AG04449 (cell line): ENCODE results near the gene ERH.

ENCODE experiments used
- CTCF ChIA-PET: fragments of 350-600 bp; formaldehyde crosslinking; extraction: SDS; loops from one replicate; lab custom pipeline; 2021; ENCODE audit warnings: antibody characterized with exemption; lab: Yijun Ruan, JAX
- POLR2A ChIA-PET: fragments of 400-600, 350-600 bp; formaldehyde crosslinking; extraction: SDS; loops from one replicate; lab custom pipeline; 2020; ENCODE audit warnings: antibody characterized with exemption, inconsistent platforms; lab: Yijun Ruan, JAX
- DNase-seq: peaks from one replicate; pipeline ENCODE4 v3.0.0-alpha.2; 2010; ENCODE audit warnings: low read depth, low spot score
- H3K4me3 ChIP-seq: 2 replicates; pipeline ENCODE4 v1.5.1; 2011; ENCODE audit warnings: low read depth, mild to moderate bottlenecking, control low read depth, low read length
- TF ChIP-seq, protein P1 (sequence below): IDR thresholded peaks from one replicate; pipeline ENCODE4 v1.5.1; 2011; ENCODE audit warnings: mild to moderate bottlenecking, moderate library complexity, low read length, control low read depth, inconsistent platforms; ENCODE audit not compliant: insufficient read depth; ENCODE audit errors: missing control alignments

ERH gene

GRCh38 chr14:69373104-69373503 lies 25.0 kb downstream of the ERH start:
- TF ChIP-seq, protein P1, sequence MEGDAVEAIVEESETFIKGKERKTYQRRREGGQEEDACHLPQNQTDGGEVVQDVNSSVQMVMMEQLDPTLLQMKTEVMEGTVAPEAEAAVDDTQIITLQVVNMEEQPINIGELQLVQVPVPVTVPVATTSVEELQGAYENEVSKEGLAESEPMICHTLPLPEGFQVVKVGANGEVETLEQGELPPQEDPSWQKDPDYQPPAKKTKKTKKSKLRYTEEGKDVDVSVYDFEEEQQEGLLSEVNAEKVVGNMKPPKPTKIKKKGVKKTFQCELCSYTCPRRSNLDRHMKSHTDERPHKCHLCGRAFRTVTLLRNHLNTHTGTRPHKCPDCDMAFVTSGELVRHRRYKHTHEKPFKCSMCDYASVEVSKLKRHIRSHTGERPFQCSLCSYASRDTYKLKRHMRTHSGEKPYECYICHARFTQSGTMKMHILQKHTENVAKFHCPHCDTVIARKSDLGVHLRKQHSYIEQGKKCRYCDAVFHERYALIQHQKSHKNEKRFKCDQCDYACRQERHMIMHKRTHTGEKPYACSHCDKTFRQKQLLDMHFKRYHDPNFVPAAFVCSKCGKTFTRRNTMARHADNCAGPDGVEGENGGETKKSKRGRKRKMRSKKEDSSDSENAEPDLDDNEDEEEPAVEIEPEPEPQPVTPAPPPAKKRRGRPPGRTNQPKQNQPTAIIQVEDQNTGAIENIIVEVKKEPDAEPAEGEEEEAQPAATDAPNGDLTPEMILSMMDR, result no peak
- no peak overlapping the region for H3K4me3 ChIP-seq
- POLR2A ChIA-PET, result no interaction called here
- CTCF ChIA-PET, result no interaction called here
- no peak for DNase-seq

DNA sequence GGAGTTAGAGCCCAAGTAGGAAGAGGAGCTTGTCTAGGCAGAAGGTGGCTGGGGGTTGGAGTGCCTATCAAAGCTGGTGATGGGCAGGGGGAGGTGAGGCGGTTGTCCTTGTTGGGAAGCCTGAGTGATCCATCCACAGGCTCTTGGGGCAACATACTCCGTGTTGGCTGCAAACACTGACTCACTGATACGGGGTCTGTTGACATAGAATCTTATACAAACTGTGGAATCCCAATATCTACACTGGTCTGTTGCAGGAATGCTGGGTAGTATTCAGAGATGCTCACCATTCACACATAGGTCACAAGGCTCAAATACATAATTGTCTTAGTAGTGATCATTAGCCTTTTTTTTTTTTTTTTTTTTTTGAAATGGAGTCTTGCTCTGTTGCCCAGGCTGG lies 26.0 kb downstream of the ERH start:
- H3K4me3 ChIP-seq, result no peak overlapping the region
- TF ChIP-seq, protein P1, result no peak
- ChIA-PET CTCF (no interaction called here), POLR2A (no interaction called here)
- DNase-seq, result no peak

GRCh38 chr14:69370061-69370460 lies 28.0 kb downstream of the ERH start:
- TF ChIP-seq, protein P1, result no peak
- ChIA-PET CTCF (interaction anchor here (1.2 to 11.6 kb wide), 3 partner anchors 10 to 131 kb away, joined by 4 to 156 read pairs (median 6); no protein-coding TSS in a partner anchor), POLR2A (no interaction called here)
- DNase-seq, result no peak
- H3K4me3 ChIP-seq, result no peak overlapping the region

DNA sequence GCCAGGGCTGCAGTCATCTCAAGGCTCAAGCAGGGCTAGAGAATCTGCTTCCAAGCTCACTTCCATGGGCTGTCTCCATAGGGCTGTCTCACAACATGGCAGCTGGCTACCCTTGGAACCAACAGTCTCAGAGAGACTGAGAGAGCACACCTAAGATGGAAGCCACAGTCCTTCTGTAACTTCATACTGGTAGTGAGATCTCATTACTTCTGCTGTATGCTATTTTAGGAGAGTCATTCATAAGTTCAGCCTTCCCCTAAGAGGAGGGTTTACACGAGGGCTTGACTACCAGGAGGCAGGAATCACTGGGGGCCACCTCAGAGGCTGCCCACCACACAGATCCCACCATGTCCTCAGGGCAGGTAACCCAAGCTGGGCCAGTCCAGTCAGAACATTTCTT lies 29.7 kb downstream of the ERH start:
- CTCF ChIA-PET, result interaction anchor here (1.2 to 11.6 kb wide), 5 partner anchors 8 to 239 kb away, joined by 4 to 156 read pairs (median 6); no protein-coding TSS in a partner anchor
- TF ChIP-seq, protein P1, result no peak
- DNase-seq, result no peak
- no peak overlapping the region for H3K4me3 ChIP-seq
- POLR2A ChIA-PET, result no interaction called here

DNA sequence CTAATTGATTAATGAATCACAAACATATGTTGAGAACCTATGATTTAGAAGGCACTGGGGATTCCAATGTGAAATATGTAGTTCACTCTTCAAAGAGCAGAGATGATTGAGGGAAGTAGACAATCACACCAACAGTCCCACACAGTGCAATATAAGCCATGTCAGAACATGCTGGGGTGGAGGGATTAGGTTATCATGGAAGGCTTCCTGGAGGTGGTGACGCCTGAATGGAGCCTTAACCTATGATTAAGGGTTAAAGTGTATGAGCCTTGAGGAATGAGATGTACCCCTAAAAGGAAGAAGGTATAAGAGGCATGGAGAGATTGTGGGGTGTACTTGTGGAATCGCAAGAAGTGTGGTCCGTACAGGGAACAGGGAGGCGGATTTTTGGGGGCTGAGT lies 31.3 kb downstream of the ERH start:
- ChIA-PET POLR2A (no interaction called here), CTCF (interaction anchor here (1.9 to 11.6 kb wide), 4 partner anchors 10 to 127 kb away, joined by 7 to 156 read pairs (median 12); no protein-coding TSS in a partner anchor)
- no peak overlapping the region for H3K4me3 ChIP-seq
- TF ChIP-seq, protein P1, result no peak
- no peak for DNase-seq

GRCh38 chr14:69366069-69366468 lies 32.0 kb downstream of the ERH start:
- TF ChIP-seq, protein P1, result no peak
- DNase-seq, result no peak
- H3K4me3 ChIP-seq, result no peak overlapping the region
- CTCF ChIA-PET, result interaction anchor here (1.9 to 11.6 kb wide), 4 partner anchors 9 to 127 kb away, joined by 7 to 156 read pairs (median 12); no protein-coding TSS in a partner anchor
- POLR2A ChIA-PET, result no interaction called here
